Upper lobe of left lung (tissue), 4 donors: ENCODE results near the gene ULK4.

Experiments
- CTCF ChIP-seq, 6 experiments: fragments of 450-650 bp in 4 of 6; fragments of 200-600 bp in 2 of 6; sonication (generic) in 2 of 6; IDR thresholded peaks; one replicate each; pipeline ENCODE4 v1.5.1; 2016 to 2019; ENCODE audit warnings: antibody characterized with exemption in 6 of 6
- EP300 ChIP-seq, 4 donors: sonication (generic); formaldehyde crosslinking; IDR thresholded peaks; one replicate each; pipeline ENCODE4 v1.5.1; 2017; ENCODE audit warnings: antibody characterized with exemption in 4 of 4, control low read depth in 2 of 4
- POLR2A ChIP-seq, 4 donors: fragments of 450-650 bp; IDR thresholded peaks; one replicate each; pipeline ENCODE4 v1.5.1; 2016 to 2017; ENCODE audit warnings: antibody characterized with exemption in 4 of 4, mild to moderate bottlenecking in 2 of 4

GRCh38 chr3:41697702-41698101 lies 264.2 kb downstream of the ULK4 start:
- TF ChIP-seq CTCF (IDR thresholded peaks at IDR 0.05) = no peak
- no peak for TF ChIP-seq POLR2A (IDR thresholded peaks at IDR 0.05)
- no peak for TF ChIP-seq EP300 (IDR thresholded peaks at IDR 0.05)
